GM12873 (cell line): ENCODE results near the gene F3.

Experiments used
- CTCF ChIP-seq: IDR thresholded peaks from 2 replicates; pipeline ENCODE4 v1.5.1; 2012; ENCODE audit warnings: low read depth, mild to moderate bottlenecking, moderate library complexity, low read length, control low read depth; ENCODE audit not compliant: insufficient read depth; ENCODE audit errors: missing control alignments

The F3 gene

GRCh38 chr1:94578856-94579255 lies 37.3 kb upstream of the F3 start:
- no peak for TF ChIP-seq CTCF

GRCh38 chr1:94572780-94573179 lies 31.2 kb upstream of the F3 start:
- no peak for TF ChIP-seq CTCF

DNA sequence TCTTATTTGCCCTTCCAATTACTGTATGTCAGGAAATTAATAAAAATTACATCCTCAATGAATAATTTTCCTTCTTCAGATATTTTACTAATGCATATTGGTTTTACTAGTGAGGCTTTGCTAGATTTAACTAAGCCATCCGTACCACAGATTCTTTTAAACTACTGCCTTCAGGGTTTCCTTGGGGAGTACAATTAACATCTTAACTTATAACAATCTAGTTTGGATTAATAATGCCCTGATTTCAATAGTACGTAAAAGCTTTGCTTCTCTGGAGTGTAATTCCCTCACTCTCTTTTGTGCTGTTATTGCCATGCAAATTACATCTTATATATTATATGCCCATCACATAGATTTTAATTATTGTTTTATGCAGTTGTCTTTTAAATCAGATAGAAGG lies 24.3 kb upstream of the F3 start:
- TF ChIP-seq CTCF, result no peak

DNA sequence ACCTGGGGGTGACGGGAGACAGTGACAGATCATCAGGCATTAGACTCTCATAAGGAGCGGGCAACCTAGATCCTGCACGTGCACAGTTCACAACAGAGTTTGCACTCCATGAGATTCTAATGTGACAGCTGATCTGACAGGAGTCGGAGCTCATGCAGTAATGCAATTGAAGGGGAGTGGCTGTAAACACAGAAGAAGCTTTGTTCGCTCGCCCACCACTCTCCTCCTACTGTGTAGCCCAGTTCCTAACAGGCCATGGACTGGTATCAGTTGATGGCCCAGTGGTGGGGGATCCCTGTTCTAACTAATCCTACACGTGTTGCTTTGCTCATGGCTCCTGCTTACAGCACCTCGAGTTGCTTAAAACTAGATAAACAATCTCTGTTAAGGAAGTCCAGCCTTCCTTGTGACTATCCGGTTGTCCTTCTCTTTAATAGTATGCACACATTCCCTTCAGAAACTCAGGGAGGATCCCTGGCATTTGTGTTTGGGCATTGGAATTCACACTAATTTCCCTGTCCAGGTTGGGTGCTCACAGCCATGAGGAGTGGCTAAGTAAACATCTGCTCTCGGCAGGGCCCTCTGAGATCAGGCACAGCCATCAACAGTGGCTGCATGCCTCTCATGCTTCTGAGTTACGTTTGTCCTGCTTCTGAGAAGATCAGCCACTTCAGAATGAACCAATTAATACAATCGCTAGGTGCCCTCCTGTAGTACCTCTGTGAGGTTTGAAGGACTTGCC lies 21.1 kb upstream of the F3 start:
- TF ChIP-seq CTCF, result no peak

GRCh38 chr1:94560333-94560732 lies 18.8 kb upstream of the F3 start:
- no peak for TF ChIP-seq CTCF

- no peak for TF ChIP-seq CTCF
Observed at GRCh38 chr1:94559921-94560320, 18.4 kb upstream of the F3 start.

DNA sequence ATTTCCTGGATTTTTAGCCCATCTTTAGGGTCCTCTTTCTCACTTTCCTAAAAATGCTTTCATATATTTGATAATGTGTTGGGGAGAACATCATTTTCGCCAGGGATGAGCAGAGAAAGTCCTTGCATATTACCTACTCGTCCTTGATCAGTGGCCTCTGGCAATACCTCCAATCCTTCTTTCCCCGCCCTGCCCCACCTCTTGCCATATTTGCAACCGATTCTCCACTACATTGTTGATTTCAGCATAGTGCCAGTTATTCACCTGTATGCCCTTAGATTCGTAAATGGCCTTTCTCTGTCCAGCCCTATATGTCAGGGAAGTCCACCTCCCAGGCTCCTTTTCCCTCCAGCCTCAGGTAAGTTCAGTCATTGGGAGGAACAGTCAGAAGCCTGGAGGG lies 13.5 kb upstream of the F3 start:
- TF ChIP-seq CTCF, result no peak
